ENCODE data around the gene IFITM10.

DNA sequence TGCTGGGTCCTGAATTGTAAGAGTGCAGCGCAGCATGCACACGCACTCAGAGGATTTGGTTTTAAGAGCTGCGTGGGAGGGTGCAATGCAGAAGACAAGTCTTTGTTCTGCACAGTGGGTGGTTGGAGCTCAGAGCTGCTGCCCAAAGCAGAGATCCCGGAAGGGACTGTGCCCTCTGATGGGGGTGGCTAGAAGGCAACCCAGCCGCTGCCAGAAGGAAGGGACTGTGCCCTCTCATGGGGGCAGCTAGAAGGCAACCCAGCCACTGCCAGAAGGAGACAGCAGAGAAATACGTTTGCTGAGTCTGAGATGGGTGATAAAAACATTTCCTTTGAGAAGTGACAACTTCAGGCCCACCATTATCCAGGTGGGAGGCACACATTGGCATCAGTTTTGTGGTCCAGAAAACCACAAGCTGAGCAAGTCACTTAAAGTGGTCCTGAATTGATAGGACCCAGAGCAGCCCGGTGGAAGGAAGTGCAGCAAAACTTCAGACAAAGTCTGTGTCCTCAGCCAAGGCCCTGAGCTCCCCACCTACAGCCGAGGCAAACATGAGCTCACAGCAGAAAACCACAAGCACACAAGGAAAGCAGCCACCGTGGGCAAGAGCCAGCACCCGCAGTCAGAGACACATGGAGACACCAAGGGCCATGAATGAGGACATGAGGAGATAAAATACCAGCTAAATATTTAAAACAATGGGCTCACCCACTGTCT, 49.1 kb downstream of the IFITM10 start:
- TF ChIP-seq, protein P1, sequence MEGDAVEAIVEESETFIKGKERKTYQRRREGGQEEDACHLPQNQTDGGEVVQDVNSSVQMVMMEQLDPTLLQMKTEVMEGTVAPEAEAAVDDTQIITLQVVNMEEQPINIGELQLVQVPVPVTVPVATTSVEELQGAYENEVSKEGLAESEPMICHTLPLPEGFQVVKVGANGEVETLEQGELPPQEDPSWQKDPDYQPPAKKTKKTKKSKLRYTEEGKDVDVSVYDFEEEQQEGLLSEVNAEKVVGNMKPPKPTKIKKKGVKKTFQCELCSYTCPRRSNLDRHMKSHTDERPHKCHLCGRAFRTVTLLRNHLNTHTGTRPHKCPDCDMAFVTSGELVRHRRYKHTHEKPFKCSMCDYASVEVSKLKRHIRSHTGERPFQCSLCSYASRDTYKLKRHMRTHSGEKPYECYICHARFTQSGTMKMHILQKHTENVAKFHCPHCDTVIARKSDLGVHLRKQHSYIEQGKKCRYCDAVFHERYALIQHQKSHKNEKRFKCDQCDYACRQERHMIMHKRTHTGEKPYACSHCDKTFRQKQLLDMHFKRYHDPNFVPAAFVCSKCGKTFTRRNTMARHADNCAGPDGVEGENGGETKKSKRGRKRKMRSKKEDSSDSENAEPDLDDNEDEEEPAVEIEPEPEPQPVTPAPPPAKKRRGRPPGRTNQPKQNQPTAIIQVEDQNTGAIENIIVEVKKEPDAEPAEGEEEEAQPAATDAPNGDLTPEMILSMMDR (IDR thresholded peaks at IDR 0.05): no peak
- no peak for TF ChIP-seq POLR2AphosphoS5 (IDR thresholded peaks at IDR 0.05; ENCODE audit: insufficient read depth in 1 of 2, low read depth in 1 of 2)
- TF ChIP-seq POLR2A (IDR thresholded peaks at IDR 0.05): no peak
